ENCODE measurements around the gene PRLH. TPM values are rescaled to one million over a fixed set of nuclear protein-coding genes. Genes with fewer than 3 reads are reported as not detected.

Gene PRLH
- total RNA-seq, 1 donor from 2014 or later = not detected

DNA sequence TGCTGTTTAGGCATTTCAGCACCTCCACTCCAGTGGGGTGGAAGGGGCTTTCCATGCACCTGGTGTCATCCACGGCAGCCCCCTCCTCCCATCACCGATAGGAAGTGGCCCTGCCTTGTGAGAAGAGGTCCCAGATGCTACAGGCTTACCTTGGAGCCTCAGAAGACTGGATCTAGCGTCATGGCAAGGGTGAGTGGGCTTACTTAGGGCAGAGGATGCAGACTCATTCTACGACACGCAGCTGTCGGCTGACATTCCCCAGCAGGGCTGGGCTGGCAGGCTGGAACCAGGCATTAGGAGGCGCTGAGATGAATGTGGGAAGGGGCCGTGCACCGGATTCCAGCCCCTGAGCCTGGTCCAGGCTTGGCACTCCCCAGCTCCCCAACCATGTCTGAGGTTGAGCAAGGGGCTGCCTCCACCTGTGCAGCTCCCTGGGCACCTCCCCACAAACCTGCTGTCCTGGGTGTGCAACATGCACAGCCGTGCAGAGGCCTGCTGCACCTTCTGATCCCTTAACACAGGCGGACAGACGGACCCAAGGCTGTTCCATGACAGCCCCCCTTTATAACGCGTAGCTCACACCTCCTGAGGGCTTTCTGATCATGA, 1.7 kb upstream of the PRLH start:
- peak; percentile 60 for DNase-seq (ENCODE audit: low read depth)

- no peak for DNase-seq (ENCODE audit: low read depth)
These were observed 400 bp upstream of the PRLH start for GRCh38 chr2:237565974-237566373.

GRCh38 chr2:237567276-237568029, 1.1 kb downstream of the PRLH start:
- DNase-seq (ENCODE audit: low read depth) = no peak

DNA sequence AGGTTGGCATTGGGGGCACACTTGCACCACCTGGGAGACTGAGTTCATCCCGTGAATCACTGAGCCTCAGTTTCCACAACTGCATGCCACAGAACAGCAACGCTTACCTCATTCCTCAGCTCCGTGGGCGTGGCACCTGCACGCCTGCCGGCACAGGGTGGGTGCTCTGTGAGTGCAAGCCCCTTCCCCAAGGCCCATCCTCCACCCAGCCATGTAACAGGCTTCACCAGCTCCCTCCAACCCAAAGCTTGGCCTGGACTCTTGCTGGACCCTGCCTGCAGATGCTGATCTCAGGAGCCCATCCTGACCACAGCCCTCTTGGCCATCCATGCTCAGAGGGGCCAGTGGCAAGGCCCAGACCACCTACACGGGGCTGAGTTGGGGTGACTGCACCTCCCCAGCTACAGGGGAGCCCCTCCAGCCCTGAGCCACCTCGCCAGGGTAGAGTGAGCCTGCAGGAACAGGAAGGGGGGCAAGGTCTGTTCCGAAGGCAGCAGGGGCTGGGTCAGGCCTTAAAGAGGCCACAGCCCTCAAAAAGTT, 1.8 kb downstream of the PRLH start:
- no peak for DNase-seq (ENCODE audit: low read depth)

- no peak for DNase-seq (ENCODE audit: low read depth)
These were observed 2.7 kb downstream of the PRLH start for GRCh38 chr2:237569041-237569440.

- DNase-seq (ENCODE audit: low read depth) = no peak
These were observed 3.5 kb downstream of the PRLH start for GRCh38 chr2:237569896-237570295.

- DNase-seq (ENCODE audit: low read depth) = no peak
These were observed 4.5 kb downstream of the PRLH start for GRCh38 chr2:237570776-237571335.

DNA sequence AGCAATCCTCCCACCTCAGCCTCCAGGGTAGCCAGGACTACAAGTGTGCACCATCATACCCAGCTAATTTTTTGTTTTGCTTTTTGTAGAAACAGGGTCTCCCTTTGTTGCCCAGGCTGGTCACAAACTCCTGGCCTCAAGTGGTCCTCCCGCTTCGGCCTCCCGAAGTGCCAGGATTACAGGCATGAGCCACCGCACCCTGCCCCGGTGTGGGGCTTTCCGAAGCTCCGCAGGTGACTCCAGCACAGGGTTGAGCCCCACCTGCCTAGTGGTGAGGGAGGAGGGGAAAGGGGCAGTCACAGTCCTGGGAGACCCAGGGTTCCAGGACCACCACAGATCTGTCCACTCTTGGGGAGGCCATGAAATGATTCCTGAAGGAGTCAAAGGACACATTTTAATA, 5.2 kb downstream of the PRLH start:
- DNase-seq (ENCODE audit: low read depth) = no peak

GRCh38 chr2:237572021-237572741, 5.8 kb downstream of the PRLH start:
- peak; percentile 88 for DNase-seq (ENCODE audit: low read depth)

DNA sequence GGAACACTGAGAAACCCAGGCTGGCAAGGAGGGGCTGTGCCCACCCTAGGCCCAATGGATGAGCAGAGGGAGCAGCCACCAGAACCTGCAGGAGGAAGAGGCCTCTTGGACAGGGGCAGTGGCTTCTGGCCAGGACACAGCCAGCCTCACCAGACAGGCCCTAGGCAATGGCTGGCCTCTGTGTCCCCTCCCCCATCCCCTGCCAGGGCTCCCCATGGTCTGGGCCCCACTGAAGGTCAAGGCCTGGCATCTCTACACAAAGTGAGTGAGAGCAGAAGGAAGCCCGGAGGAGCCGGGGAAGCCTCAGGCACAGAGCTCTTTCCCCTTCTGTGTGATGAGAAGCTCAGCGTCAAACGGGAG, 6.3 kb downstream of the PRLH start:
- DNase-seq (ENCODE audit: low read depth) = no peak

GRCh38 chr2:237573721-237574415, 7.5 kb downstream of the PRLH start:
- no peak for DNase-seq (ENCODE audit: low read depth)

DNA sequence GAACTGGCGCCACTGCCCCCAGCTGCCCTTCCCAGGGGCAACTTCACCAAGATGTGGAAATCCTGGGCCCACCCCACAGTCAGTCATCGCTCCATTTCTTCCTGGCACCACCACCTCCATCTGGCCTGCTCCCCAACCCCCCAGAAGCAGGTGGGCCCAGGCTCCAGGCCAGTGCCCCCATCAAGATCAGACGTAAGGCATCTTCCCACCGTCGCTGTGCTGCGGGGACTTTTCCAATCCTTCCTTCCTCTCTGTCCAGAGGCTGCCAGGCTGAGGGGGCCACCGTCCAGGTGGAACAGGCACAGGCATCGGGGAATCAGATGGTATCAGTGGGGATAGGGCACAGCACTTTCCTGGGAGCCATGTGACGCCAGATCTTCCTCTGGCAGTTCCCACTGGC, 8.1 kb downstream of the PRLH start:
- no peak for DNase-seq (ENCODE audit: low read depth)

- DNase-seq (ENCODE audit: low read depth) = no peak
These were observed 8.8 kb downstream of the PRLH start for GRCh38 chr2:237574894-237575868.

GRCh38 chr2:237575869-237576862, 9.8 kb downstream of the PRLH start:
- no peak for DNase-seq (ENCODE audit: low read depth)

DNA sequence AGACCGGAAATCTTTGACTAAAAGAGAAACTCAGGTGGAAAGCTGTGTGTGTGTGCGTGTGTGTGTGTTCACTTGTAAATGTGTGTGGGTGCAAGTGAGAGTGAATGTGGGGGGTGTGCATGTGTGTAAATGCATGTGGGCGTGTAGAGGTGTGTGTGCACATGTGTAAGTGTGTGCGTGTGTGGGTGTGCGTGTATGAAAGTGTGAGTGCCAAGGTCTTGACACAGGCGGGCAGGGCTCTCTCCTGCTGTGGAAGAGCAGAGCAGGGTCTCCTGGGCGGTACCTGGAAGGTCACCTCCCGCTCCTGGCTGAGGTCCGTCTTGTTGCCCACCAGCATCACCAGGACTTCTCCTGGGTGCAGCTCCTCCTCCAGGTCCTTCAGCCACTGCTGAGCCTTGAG, 10.6 kb downstream of the PRLH start:
- DNase-seq (ENCODE audit: low read depth) = no peak

- no peak for DNase-seq (ENCODE audit: low read depth)
These were observed 11.1 kb downstream of the PRLH start for GRCh38 chr2:237577458-237577857.

GRCh38 chr2:237577956-237578870, 11.8 kb downstream of the PRLH start:
- DNase-seq (ENCODE audit: low read depth) = no peak

- no peak for DNase-seq (ENCODE audit: low read depth)
These were observed 15.0 kb downstream of the PRLH start for GRCh38 chr2:237581326-237581725.
